ENCODE measurements around the gene SLC24A4. TPM values are rescaled to one million over a fixed set of nuclear protein-coding genes. Genes with fewer than 3 reads are reported as not detected.

Gene SLC24A4
- polyA plus RNA-seq, 3 donors: 0.12 to 0.33 (median 0.19) TPM

DNA sequence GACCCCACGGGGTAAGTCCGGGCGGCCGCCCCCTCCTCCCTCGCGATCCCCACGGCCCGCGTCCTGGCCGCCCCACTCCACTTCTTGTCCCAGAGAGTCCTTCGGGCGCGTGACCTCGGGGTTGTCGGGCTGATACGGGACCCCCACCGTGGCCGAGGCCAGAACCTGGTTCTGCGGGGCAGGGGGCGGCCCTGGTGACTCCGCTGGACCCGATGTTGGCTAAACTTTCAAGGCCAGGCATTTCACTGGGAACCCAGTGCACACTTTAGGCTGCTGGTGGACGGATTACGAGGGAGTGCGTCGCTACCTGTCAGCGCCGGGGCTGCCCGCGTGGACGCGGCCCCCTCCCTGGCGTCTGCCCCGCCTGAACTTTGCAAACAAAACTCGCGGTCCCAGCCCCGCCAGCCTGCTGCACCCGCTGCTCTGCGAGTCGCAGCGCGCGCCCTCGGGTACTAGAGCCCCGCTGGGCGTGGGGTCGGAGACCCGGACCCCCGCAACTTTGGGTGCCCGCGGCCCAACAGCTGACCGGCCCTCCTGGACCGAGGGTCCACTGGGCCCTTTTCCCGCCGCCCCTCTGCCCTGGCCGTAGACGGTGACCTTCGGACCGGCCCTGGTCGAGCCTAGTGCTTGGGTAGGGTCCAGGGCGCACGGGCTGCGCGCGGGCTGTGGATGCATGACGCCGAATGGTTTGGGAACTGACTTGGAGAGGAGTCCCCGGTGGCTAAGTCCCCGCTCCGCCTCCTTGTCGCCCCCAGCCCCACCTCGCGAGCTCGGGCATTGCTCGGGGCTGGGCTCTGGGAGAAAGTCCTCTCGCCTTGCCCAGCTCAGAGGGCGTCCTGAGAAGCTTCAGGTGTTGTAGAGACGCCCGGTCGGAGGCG lies 191.2 kb downstream of the SLC24A4 start:
- no peak for DNase-seq (ENCODE audit: low read depth in 3 of 3, low spot score in 2 of 3)

DNA sequence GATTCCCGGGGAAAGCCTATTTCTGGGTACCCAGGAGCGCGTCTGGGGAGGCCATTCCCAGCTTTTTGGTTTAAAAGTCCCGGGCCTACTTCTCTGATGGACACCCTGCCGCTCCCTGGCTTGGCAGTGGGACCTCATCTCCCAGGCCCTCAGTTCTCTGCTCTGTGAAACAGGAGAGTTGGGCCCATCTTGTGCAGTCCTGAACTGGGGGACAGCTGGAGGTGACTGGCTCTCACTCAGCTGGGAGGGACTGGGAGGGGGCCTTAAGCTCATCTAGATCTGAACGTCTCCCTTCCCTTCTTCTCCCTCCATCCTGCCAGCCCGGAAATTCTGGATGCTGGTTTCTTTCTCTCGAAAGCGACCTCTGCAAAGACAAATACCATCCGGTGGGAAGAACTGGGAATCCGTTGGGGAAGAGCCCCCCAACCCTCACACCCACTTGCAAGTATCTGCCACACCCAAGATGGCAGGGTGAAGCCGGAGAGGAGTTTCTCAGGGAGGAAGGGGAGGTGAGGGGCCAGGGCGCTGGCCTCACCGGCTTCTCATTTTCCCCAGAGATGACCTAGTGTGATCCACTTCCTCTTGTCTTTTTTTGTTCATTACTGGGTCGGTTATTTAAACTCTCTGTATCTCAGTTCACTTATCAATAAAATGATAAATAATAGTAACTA lies 192.0 kb downstream of the SLC24A4 start:
- DNase-seq (ENCODE audit: low read depth in 3 of 3, low spot score in 2 of 3): no peak

DNA sequence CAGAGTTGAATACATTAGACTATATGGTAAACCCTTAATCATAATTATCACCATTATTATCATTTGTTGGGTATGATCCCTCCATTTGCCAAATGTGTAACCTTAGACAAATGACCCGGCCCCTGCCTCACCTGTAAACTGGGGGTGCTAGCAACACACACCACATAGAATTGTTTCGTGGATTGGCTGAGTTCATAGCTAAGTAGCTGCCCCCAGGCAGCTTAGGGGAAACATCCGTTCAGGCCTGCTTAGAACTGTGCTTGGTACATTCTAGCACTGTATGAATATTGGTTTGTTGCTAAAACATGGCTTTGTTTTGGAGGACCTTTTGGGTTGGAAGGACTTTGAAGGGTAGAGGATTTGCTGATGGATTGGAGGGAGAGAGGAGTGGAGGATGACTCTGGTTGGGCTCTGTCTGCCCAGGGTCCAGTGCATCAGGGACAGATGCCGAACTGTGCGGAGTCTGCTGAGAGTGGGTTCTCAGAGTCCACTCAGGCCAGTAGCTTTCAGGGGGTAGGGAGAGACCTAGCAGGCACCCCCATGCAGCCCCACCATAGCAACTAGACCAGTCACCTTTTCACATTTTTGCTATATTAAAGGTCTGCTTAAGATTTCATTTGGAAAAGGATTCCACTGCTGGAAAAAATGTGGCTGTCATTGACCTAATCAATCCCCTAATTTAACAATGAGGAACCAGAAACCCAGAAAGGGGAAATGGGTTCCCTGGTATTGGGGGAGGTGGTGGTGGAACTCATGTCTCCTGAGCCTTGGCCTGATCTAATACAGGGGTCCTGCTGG lies 192.8 kb downstream of the SLC24A4 start:
- DNase-seq (ENCODE audit: low read depth in 3 of 3, low spot score in 2 of 3): no peak

DNA sequence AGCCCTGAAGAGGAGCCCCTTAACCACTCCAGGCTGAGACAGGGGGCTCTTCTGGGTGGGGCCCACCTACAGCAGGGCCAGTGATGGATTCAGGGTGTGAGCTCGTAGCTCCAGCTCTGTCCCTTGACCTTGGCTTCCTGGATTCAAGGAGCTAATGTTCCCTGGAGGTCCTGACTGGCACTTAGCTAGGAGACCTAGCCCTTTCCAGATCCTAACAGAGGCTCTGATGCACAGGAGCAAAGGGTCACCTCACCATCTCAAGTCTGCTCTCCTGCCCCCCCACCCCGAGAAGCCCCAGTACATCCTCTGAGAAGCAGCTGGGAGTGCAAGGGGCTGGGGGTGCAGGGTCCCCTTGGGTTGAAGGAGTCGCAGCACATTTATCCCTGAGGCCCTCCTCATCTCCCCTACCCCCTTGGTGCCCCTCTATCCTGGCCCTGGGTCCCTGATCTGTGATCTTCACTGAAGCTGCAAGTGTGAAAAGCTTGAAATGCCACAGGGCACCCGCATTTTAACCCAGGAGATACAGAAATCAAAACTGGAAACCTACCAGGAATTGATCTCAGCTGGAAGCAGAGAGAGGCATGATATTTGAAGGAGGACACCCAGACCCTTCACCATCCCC lies 193.5 kb downstream of the SLC24A4 start:
- no peak for DNase-seq (ENCODE audit: low read depth in 3 of 3, low spot score in 2 of 3)

DNA sequence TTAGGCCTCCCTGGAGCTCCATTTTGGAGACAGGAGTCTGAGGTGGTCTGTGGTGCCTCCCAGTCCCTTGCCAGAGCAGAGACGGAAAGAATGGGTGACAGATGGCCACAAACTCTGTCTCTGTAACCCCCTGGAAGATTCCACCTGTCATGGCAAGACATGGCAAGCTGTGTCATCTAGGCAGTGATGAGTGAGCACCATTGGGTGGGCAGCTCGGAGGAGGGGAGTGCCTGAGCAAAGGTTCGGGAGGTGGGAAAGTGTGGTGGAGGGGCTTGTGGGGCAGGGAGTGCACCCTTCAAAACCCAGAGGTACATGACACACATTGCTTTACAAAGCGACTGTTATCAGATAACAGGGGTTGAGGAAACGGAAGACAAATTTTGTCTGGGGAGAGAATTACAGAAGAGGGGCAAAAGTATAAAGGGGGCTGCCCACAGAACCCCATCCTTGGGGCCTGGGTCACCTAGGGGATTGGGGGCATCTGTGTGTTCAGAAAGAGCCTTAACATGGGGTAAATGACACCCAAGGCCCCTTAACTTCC lies 194.1 kb downstream of the SLC24A4 start:
- DNase-seq (ENCODE audit: low read depth in 3 of 3, low spot score in 2 of 3): no peak

DNA sequence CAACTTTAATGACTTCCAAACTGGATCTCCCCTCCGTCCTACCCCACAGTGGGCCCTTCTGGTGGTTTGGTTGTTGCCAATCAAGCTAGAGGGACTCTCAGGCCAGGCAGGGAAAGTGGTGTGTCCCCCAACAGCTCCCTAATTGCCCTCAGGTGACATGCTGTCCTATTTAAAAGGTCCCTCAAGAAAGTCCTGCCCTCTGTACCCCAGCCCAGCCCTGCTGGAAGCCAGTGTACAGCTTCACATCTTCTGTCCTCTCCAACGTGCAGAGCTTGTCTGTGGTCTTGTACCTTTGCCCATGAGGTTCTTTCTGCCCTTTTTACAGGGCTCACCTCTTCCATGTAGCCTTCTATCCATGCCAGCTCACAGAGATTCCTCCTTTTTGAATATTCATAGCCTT lies 194.8 kb downstream of the SLC24A4 start:
- no peak for DNase-seq (ENCODE audit: low read depth in 3 of 3, low spot score in 2 of 3)

DNA sequence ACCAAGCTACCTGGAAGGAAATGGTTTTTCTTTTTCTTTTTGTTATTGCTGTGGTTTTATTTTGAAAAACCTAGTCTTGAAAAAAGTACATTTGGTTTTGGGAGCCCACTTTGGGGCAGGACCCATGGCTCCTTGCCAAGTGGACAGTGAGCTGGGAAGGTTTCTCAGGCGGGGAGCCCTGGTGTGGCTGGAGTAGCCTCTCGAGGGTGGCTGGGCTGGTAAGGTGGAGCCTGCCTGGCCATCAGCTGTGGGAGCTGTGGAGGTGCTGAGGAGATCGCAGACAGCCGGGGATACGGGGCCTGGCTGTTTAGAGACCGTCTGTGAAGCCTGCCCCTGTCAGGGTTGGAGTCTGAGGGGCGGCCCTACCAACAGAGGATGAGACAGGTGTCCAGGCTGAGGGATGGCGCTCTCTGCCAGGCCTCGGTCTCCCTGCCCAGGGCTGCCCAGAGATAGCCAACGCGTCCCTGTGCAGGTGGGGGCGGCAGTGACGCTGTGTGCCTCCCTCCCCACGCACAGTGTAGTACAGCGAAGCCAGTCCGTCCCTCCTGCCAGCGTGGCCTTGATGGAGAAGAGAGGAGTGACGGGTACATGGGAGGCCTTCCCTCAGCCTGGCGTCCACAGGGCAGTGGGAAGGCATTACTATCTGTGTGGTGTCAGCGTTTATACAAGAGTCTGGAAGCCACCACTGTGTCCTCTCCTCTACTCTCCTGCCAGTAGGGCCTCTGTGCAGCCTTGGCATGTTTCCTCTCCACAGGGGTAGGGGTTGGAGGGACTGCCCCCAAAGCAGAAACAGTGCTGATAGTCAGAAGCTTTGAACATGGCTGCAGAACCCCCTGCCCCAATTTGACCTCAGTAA lies 196.5 kb downstream of the SLC24A4 start:
- DNase-seq (ENCODE audit: low read depth in 3 of 3, low spot score in 2 of 3): no peak

DNA sequence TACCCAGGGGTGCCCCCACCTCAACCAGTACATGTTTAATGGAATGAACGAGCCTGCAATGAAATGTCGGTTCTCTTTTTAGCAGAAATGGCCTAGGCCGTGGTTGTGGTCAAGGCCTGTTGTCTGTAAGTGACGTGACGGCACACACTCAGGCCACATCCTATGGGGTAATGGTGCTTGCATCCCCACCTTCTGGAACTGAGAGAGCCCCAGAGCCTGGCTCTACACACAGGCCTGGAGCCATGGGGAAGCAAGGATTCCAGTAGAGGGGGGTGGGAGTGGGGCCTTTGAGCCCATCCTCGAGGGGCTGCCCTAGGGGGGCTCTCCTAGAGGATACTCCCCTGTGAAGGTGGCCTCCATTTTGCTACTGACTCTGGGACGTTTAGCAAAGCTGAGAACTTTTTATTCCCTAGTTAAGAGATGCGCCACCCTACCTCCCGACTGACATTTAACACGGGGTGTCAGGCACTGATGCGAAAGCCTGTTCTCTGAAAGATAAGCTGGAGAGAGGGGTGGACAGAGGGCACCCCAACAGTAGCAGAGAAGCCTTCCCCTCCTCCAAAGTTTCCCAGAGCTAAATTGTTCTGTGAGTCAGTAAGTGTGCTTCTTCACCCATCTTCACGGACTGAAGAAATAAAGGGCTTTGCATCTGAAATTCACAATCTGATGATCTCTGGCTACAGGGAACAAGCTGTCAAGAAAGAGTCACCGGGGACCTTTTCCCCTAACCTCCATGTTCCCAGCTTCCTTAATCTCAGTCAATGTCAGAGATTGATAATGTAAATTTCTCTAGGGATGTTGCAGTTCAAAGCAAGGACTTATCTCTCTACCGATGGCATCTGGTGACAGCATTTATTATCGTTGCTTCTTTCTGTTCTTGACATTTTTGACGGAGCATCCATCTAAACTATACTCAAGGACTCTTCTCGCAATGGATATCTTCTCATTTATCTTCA lies 197.4 kb downstream of the SLC24A4 start:
- DNase-seq (ENCODE audit: low read depth in 3 of 3, low spot score in 2 of 3): no peak

DNA sequence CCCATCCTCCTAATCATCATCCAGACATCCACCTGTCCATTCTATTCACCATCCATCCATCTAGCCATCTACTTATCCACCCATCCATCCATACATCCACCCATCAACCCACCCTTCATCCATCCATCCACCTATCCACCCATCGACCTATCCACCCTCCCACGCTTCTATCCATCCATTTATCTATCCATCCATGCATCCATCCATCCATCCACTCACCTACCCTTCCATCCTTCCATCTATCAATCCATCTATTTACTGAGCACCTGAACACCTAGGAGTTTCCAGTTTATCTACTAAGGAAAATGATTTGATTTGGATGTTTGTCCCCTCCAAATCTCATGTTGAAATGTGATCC lies 198.1 kb downstream of the SLC24A4 start:
- DNase-seq (ENCODE audit: low read depth in 3 of 3, low spot score in 2 of 3): no peak

DNA sequence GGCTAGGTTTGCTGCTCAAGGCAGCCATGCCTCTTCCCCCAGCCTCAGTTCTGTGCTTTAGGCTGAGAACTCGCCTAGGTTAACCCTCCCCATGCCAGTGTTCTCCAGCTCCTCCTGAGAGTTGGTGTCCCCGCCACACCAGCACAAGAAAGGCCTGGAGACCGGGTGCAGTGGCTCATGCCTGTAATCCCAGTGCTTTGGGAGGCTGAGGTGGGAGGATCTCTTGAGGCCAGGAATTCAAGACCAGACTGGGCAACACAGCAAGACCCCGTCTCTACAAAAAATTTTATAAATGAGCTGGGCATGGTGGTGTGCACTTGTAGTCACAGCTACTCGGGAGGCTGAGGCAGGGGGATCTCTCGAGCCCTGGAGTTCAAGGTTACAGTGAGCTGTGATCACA lies 200.8 kb downstream of the SLC24A4 start:
- no peak for DNase-seq (ENCODE audit: low read depth in 3 of 3, low spot score in 2 of 3)

DNA sequence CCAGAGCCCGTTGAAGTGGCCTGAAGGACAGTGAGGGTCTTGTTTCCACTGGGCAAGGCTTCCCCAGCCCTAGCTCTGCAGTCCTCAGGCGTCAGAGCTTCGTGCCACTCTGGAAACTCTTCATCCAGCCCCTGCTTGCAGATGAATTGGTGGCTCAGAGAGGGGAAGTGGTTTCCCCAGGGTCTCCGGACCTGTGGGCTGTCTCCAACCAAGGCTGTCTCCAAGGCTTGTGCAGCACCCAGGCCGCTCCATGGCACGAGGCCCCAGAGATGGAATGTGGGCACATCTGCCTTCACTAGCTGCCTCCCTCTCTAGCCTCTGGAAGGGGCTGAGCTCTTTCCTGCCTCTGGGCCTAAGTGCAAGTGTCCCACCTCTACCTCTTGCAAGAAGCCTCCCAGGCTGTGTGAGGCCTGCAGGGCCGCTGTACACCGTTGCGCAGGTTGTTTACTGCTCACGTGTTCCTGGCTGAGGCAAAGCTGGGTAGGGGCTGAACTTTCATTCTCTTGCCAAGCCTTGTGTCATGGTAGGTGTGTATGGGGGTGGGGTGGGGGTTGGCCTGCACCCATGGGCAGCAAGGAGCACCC lies 201.7 kb downstream of the SLC24A4 start:
- no peak for DNase-seq (ENCODE audit: low read depth in 3 of 3, low spot score in 2 of 3)

DNA sequence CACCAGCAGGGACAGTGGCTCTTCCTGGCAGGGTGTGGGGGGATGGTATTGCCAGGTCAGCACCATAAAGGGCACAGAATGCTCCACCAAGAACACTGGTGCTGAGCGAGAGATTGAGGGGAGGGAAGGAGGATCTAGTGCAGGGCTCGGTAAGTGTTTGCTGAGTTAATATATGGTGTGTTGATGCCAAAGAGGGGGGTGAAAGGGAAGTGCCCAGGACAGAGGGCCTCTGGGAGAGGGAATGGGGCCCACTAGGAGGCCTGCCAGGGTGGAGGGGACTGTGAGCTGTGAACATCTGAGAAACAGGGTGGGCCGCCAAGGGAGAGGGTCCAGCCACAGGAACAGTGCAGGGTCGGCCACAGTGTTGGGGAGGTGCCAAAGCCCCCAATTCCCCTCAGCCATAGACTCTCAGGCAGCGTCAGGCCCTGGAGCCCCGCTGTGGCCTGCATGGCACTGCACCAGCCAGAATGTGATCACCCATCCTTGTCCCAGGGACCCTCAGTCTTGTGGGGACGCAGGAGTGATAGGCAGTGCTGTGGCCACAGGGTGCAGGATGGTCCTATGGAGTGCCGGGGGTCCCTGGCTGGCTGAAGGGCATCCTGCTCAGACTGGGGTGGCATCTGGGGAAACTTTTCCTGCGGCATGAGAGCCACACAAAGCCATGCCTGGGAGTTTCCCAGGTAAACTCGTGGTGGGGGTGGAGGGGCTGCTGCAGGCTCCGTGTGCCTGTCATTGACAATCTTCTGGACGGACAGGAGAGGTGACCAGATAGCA lies 202.5 kb downstream of the SLC24A4 start:
- DNase-seq (ENCODE audit: low read depth in 3 of 3, low spot score in 2 of 3): no peak

DNA sequence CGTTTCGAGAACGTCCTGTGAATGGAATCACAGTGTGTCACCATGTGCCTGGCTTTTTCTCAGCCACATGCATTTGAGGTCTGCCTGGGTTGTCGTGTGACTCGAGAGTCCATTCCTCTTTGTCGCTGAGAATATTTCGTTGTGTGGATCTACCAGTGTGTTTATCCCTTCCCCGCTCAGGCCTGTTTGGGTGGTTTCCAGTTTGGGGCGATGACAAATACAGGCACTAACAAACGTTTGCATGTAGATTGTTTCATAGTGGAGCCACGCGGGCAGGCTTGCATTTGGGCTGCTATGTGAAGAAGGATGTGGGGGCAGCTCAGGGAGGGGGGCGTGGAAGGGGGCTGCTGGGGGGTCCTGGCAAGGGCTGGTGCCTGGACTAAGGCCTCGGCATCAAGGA lies 204.8 kb downstream of the SLC24A4 start:
- no peak for DNase-seq (ENCODE audit: low read depth in 3 of 3, low spot score in 2 of 3)

DNA sequence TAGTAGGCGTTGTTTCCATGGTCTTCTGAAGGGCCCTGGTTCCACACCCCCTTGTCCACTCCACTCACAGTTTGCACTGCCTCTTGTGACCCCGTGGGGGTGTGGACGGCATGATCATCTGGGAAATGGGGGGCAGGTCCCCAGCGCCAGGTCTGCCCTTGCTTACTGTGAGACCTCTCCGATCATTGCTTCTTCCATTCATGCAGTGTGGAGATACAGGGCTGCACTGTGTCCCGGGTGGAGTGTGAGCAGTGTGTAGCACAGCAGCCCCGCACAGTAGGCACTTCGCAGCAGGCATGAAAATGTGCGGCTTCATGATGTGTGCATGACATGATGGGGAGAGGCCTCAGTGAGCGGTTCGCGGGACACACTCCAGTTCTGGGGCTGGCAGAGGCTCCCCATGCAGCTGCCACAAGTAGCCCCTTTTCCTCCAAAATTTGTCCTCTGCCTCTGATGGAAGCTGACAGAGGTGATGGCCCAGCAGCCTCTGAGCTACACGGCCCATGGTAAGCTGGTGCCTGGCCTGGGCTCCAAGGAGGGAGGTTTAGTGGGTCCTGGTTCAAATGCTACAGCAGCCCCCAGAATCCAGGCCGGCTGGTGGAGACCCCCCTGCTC lies 205.6 kb downstream of the SLC24A4 start:
- no peak for DNase-seq (ENCODE audit: low read depth in 3 of 3, low spot score in 2 of 3)

DNA sequence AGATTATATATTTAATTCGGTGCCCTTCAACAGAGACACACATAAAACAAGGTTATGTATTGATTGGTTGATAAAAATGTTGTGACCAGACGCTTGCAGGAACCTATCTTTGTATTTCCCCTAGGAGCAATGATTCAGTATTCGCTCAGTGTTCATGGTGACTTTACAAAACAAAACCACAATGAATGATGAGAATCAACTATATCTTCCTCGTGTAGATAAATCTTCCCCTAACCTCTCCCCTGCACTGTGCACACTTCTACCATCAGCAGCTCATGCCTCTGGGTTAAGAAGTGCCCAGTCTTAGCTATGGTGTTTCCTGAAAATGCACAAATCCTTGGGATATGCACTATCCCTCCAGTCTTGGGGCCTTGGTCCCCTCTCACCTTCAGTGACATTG lies 206.9 kb downstream of the SLC24A4 start:
- DNase-seq (ENCODE audit: low read depth in 3 of 3, low spot score in 2 of 3): no peak

DNA sequence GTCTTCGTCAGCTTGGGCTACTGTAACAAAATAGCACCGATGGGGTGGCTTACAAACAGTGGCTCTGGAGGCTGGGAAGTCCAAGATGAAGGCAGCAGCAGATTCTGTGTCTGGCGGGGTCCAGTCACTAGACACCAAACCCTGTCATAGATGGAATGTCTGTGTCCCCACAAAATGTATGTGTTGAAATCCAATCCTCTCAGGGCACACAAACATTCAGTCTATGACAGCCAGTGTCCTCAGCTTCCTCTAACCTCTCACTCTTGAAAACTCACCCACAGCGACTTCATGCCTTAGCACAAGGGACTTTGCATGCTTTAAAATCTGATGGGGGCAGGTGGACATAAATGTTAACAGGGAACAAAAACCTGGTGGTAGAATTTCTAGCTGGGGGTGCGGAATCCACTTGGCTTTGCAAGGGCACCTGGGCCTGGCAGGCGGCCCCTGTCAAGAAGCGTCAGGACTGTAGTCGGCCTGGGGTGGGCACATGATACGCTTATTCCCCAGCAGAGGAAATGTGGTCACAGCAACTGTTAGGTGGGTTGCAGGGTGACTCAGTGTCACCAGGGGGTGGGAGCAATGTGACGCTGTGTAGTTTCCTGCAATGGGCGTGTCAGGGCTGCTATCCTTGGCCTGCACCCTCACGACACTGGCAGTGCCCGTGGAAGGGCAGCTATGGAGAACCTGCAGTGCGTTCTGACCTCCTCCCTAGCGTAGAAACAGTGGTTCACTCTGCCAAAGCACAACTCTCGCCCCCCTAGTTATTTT lies 208.3 kb downstream of the SLC24A4 start:
- DNase-seq (ENCODE audit: low read depth in 3 of 3, low spot score in 2 of 3): no peak

Data from right renal cortex interstitium (tissue), 3 donors.